Erythroblast (primary cell): ENCODE results near the gene EDN2.

Experiments
- DNase-seq, 2 experiments: peaks; one replicate each; lab custom pipeline; 2025; lab: John Stamatoyannopoulos, UW
- GATA1 ChIP-seq: IDR thresholded peaks from 2 replicates; pipeline ENCODE4 v1.6.1; 2011; ENCODE audit warnings: low read depth, mild to moderate bottlenecking, control low read depth, low read length, moderate library complexity
- POLR2A ChIP-seq: IDR thresholded peaks from 2 replicates; pipeline ENCODE4 v1.6.1; 2011; ENCODE audit warnings: mild to moderate bottlenecking, low read length

Gene EDN2

GRCh38 chr1:41484402-41485241, at the start of gene EDN2:
Gene EDN2, minus strand, starts transcription at chr1:41484683. Its CDS starts 82 bp downstream, at chr1:41484601.
- TF ChIP-seq GATA1 = no peak
- TF ChIP-seq POLR2A = no peak
- DNase-seq = no peak

DNA sequence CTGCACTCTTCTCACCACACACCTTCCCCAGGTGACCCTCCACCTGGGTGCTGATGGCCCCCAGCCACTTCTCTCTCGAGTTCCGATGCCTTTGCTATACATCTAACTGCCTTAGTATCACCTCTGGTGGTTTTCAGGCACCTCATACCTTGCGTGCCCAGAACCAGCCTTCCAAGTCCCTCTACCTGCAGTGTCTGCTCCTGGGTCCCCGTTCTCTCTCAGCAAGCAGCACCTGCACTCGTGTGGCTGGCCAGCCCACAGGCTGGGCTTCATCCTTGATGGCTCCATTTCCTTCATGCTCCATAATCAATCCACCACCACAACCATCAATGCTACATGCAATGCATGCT, 49.2 kb upstream of the EDN2 start:
- DNase-seq = no peak
- no peak for TF ChIP-seq GATA1
- no peak for TF ChIP-seq POLR2A

GRCh38 chr1:41533016-41533730, 48.7 kb upstream of the EDN2 start:
- no peak for DNase-seq
- TF ChIP-seq POLR2A (no peak), GATA1 (no peak)

- DNase-seq = no peak
These were observed 47.9 kb upstream of the EDN2 start for GRCh38 chr1:41532206-41532975.

DNA sequence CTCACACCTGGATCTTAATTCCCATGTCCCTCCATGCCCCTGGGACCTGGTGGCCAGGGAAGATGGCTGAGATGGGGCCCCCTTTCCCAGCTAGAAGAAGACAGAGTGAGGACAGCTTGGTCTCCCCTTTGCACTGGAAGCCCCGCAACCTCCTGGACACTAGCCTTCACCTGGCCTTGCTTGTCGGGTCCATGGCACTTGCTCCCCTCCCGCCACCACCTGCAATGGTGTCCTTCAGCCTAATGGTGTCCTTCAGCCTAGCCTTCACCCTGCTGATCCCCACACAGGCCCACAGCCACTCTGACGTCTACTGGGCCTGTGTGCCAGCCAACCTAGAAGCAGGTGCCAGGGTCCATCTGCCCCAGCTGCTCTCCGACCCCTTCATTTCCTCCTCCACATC, 45.9 kb upstream of the EDN2 start:
- no peak for TF ChIP-seq GATA1
- no peak for TF ChIP-seq POLR2A
- no peak for DNase-seq

More at GRCh38 chr1:41532206-41532975, 47.9 kb upstream of the EDN2 start:
- no peak for TF ChIP-seq POLR2A
- TF ChIP-seq GATA1 = no peak

GRCh38 chr1:41529621-41530395, 45.3 kb upstream of the EDN2 start:
- DNase-seq = no peak
- TF ChIP-seq POLR2A (no peak), GATA1 (no peak)

DNA sequence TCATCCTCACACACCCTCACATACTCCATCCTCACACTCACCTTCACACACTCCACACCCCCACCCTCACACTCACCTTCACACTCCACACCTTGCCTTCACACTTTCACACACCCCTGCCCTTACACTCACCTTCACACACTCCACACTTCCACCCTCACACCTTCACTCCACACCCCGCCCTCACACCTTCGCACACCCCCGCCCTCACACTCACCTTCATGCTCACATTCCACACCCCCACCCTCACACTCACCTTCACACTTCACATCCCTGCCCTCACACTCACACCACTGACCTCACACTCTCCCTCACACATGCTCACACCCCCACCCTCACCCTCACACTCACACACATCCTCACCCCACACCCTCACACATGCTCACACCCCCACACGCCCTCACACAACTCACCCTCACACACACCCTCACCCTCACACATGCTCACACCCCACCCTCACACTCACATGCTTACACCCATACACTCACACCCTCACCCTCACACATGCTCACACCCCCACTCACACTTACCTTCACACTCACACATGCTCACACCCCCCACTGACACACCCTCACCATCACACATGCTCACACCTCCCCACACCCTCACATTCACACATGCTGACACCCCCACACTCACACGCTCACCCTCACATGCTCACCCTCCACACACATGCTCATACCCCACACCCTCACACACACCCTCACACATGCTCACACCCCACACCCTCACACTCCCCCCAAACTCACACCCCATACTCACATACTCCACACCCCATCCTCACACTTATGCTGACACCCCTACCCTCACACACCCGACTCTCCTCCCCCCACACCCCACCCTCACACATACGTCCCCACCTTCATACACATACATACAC, 44.5 kb upstream of the EDN2 start:
- no peak for TF ChIP-seq POLR2A
- no peak for TF ChIP-seq GATA1
- no peak for DNase-seq

- TF ChIP-seq POLR2A = no peak
- TF ChIP-seq GATA1 = no peak
- no peak for DNase-seq
These were observed 43.6 kb upstream of the EDN2 start for GRCh38 chr1:41528106-41528505.

DNA sequence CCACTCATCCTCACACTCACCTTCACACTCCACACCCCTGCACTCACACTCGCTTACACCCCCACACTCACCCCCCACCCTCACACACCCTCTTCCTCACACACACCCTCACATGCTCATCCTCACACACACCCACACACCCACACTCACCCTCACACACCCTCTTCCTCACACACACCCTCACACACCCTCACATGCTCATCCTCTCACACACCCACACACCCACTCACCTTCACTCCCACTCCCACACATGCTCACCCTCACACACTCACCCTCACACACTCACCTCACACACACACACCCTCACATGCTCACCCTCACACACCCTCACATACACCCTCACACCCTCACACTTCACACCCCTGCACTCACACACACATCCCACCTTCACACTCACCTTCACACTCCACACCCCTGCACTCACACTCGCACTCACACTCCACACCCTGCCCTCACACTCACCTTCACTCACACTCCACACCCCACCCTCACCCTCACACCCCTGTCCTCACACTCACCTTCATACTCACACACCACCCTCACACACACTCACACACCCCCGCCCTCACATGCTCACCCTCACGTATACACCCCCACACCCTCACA, 42.6 kb upstream of the EDN2 start:
- no peak for DNase-seq
- TF ChIP-seq GATA1 (no peak), POLR2A (no peak)

DNA sequence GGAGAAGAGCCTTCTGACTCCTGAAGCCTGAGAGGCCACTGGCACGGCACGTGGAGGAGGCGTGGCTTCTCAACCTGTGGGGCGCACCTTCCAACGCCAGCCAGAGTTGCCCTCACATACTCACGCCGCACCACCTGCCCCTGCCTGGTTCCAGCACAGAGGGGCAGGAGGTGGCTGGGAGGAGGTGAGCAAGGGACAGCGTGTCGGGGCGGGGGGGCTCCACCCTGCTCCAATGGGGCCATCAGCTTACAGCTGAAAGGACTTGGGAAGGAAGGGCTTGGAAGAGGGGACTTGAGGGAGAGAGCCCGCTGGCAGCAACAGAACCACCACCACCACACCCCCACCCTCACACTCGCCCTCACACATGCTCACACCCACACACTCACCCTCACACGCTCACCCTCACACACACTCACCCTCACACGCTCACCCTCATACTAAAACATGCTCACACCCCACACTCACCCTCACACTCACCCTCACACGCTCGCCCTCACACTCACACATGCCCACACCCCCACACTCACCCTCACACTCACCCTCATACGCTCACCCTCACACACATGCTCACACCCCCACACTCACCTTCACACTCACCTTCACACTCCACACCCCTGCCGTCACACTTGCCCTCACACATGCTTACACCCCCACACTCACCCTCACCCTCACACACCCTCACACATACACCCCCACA, 41.6 kb upstream of the EDN2 start:
- DNase-seq = no peak
- TF ChIP-seq GATA1 (no peak), POLR2A (no peak)
